Adrenal gland (tissue), 5 donors: Measurements from ENCODE around the gene GRM8.

Experiments
- POLR2A ChIP-seq, 2 donors: fragments of 450-650 bp; IDR thresholded peaks; one replicate each; pipeline ENCODE4 v1.6.1; 2017; ENCODE audit warnings: antibody characterized with exemption in 2 of 2, mild to moderate bottlenecking in 2 of 2, moderate library complexity in 1 of 2
- TF ChIP-seq, protein P1 (sequence below), 6 experiments: fragments of 450-650 bp in 4 of 6; fragments of 200-600 bp in 2 of 6; sonication (generic) in 1 of 6; IDR thresholded peaks; 1 replicate in 5 of 6; 2 replicates in 1 of 6; pipeline versions ENCODE4 v1.5.1 to v1.8.0; 2016 to 2021; ENCODE audit warnings: antibody characterized with exemption in 6 of 6, mild to moderate bottlenecking in 2 of 6, moderate library complexity in 1 of 6
- donor health status: DM: no; HTN: no; CAD: no.

DNA sequence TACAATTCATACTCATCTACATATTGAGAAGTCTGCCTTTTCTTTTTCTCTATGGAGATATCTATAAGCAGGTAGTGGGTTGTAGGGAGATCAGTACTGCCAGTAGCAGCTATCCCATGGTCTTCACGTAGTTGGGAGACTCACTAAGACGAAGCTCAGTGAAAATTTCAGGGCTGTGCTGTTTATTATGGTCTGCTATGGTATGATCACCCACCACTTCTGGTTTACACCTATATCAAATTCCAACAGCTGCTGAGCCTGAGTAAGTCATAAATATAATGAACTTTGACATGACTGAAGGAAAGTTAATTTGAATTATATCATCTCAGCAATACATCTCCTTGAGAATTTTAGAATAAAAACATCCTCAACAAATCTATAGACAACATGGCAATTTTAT is 741.7 kb downstream of the GRM8 start:
- TF ChIP-seq POLR2A (IDR thresholded peaks at IDR 0.05), result no peak
- TF ChIP-seq, protein P1, sequence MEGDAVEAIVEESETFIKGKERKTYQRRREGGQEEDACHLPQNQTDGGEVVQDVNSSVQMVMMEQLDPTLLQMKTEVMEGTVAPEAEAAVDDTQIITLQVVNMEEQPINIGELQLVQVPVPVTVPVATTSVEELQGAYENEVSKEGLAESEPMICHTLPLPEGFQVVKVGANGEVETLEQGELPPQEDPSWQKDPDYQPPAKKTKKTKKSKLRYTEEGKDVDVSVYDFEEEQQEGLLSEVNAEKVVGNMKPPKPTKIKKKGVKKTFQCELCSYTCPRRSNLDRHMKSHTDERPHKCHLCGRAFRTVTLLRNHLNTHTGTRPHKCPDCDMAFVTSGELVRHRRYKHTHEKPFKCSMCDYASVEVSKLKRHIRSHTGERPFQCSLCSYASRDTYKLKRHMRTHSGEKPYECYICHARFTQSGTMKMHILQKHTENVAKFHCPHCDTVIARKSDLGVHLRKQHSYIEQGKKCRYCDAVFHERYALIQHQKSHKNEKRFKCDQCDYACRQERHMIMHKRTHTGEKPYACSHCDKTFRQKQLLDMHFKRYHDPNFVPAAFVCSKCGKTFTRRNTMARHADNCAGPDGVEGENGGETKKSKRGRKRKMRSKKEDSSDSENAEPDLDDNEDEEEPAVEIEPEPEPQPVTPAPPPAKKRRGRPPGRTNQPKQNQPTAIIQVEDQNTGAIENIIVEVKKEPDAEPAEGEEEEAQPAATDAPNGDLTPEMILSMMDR (IDR thresholded peaks at IDR 0.05), result no peak
